Mucosa of descending colon (tissue), 3 donors: ENCODE data around the gene FOXP4. TPM values are rescaled to one million over a fixed set of nuclear protein-coding genes. Genes with fewer than 3 reads are reported as not detected.

Experiments used
- ATAC-seq: fragments of 200-7000 bp; cut with Tn5 transposase; one replicate; pipeline ENCODE4 v1.9.1; 2020; ENCODE audit warnings: mild to moderate bottlenecking, moderate library complexity
- DNase-seq, 3 donors: peaks; one replicate each; pipeline ENCODE4 v3.0.0-alpha.2; 2020
- H3K36me3 ChIP-seq: fragments of 200-600 bp; one replicate; pipeline ENCODE4 v1.8.0; 2021; ENCODE audit warnings: low read depth, mild to moderate bottlenecking
- H3K4me1 ChIP-seq: fragments of 200-600 bp; one replicate; pipeline ENCODE4 v1.8.0; 2021; ENCODE audit warnings: low read depth, mild to moderate bottlenecking
- H3K4me3 ChIP-seq: fragments of 200-600 bp; one replicate; pipeline ENCODE4 v1.8.0; 2021; ENCODE audit warnings: mild to moderate bottlenecking
- H3K9me3 ChIP-seq: fragments of 200-600 bp; one replicate; pipeline ENCODE4 v1.8.0; 2021; ENCODE audit warnings: mild to moderate bottlenecking
- CTCF ChIP-seq: fragments of 200-600 bp; IDR thresholded peaks from one replicate; pipeline ENCODE4 v1.8.0; 2022; ENCODE audit warnings: antibody characterized with exemption, mild to moderate bottlenecking
- intact Hi-C, 2 donors: fragments of 100-400 bp; cut with DNase I in 1 of 2; cut with micrococcal nuclease in 1 of 2; formaldehyde crosslinking; loops; one replicate each; pipeline versions ENCODE4 v1.11.0 to v1.11.1; 2022; cut with DNase I, micrococcal nuclease
- total RNA-seq, 3 donors: library from RNA; stranded (reverse); fragmentation: NEBNext Ultra II Directional in 2 of 3; extraction: Animal tissue kit (Norgen Biotek cat#: 25700) in 2 of 3; gene quantifications; one replicate each; pipeline versions ENCODE4 v1.2.1 to v1.2.4, GENCODE V29; 2021 to 2023
- donor health status: DM: no; HTN: no; CAD: no; lungs with moderate emphysema.
- donor health status: DM: no; HTN: no; CAD: no.
- donor health status: DM: no; HTN: yes; CAD: no.

FOXP4 gene
- total RNA-seq, 3 donors from 2014 or later: 31.5 to 34.9 (median 33.8) TPM

DNA sequence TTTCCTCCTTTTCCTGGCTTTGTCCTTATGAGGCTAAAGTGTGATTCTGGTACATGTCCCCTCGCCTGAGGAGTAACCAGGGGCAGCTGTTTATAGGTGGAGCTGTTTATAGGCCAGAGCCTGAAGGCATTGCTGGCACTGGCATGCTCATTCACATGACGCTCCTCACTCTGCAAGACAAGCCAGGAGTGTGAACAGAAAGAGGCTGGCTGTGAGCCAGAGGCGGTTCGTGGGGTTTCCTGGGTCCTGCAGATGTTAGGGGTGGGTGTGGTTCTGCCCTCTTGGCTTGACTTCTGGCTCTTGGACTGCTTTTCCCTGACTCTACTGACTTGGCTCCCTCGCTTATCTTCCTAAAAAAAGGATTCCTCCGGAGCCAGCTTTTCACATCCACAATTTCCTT lies 79.3 kb downstream of the FOXP4 start:
- H3K9me3 ChIP-seq: no peaks in the 10 kb centered on the region
- no peak for TF ChIP-seq CTCF
- DNase-seq (peak; percentile 47 to 61 (median 52)), ATAC-seq (peak; percentile 65)
- intact Hi-C loops: no loop called here
- H3K4me1 ChIP-seq: peaks cover 4% of the 10 kb centered on the region
- H3K4me3 ChIP-seq: no peak overlapping the region
- no peaks in the 10 kb centered on the region for H3K36me3 ChIP-seq

DNA sequence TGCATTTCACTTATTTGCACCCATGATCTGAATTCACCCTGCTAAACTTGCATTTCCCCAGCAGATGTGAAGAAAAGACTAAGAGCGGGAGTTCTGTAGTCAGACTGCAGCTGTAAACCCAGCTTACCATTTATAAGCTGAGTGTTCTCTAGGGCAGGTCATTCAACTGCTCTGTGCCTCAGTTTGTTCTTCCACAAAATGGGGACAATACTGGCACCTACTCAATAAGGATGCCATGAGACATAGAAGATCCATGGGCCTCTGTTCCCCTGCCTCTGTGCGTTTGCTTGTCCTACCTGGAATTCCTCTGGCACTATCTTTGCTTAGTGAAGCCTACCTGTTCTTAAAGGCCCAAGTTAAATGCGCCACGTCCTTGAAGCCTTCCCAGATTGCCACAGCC lies 79.8 kb downstream of the FOXP4 start:
- DNase-seq: no peak
- intact Hi-C loops: no loop called here

DNA sequence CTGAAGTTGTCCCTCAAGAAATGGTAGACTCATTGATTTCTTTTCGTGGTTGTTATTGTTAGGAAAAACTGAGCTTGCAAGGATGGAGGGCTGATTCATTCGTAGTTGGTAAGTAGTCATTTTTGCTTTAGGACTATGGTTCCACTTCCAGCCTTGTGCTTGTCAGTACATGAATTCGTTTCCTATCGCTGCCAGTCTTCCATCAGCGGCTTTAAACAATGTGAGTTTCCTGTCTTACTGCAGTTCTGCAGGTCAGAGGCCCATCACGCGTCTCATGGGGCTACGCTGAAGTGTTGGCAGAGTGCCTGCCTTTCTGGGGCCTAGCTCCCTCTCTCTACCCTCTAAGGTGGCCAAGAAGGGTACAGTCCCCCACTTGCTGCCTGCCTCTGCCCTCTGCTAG lies 80.7 kb downstream of the FOXP4 start:
- no peak for TF ChIP-seq CTCF
- DNase-seq (no peak), ATAC-seq (no peak)
- no peaks in the 10 kb centered on the region for H3K9me3 ChIP-seq
- H3K36me3 ChIP-seq: no peaks in the 10 kb centered on the region
- H3K4me1 ChIP-seq: peaks cover 4% of the 10 kb centered on the region
- no peak overlapping the region for H3K4me3 ChIP-seq
- intact Hi-C loops: no loop called here

More for the DNA sequence above, 79.8 kb downstream of the FOXP4 start:
- H3K9me3 ChIP-seq: no peaks in the 10 kb centered on the region
- TF ChIP-seq CTCF: no peak
- peaks cover 4% of the 10 kb centered on the region for H3K4me1 ChIP-seq
- H3K4me3 ChIP-seq: no peak overlapping the region
- ATAC-seq: no peak
- no peaks in the 10 kb centered on the region for H3K36me3 ChIP-seq

DNA sequence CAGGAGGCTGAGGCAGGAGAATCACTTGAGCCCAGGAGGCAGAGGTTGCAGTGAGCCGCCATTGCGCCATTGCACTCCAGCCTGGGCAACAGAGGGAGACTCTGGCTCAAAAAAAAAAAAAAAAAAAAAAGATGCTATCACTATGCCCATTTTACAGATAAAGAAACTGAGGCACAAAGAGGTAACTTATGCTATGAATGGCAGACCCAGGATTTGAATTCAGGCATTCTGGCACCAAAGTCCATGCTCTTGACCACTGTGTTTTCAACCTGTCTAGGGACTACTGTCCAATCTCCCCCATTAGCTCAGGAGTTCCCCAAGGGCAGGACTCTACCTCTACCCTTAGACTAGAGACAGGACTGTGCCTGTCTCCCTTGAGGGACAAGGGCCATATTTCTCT lies 82.9 kb downstream of the FOXP4 start:
- Histone ChIP-seq H3K9me3 (no peaks in the 10 kb centered on the region), H3K4me1 (peaks cover 4% of the 10 kb centered on the region), H3K4me3 (no peak overlapping the region), H3K36me3 (no peaks in the 10 kb centered on the region)
- no peak for TF ChIP-seq CTCF
- DNase-seq (no peak), ATAC-seq (no peak)
- intact Hi-C loops: no loop called here

- no peak for TF ChIP-seq CTCF
- H3K4me1 ChIP-seq: peaks cover 4% of the 10 kb centered on the region
- no peaks in the 10 kb centered on the region for H3K36me3 ChIP-seq
- no peaks in the 10 kb centered on the region for H3K9me3 ChIP-seq
- DNase-seq: no peak
- intact Hi-C loops: no loop called here
- ATAC-seq: no peak
- no peak overlapping the region for H3K4me3 ChIP-seq
These were observed 83.9 kb downstream of the FOXP4 start for GRCh38 chr6:41630069-41630468.

DNA sequence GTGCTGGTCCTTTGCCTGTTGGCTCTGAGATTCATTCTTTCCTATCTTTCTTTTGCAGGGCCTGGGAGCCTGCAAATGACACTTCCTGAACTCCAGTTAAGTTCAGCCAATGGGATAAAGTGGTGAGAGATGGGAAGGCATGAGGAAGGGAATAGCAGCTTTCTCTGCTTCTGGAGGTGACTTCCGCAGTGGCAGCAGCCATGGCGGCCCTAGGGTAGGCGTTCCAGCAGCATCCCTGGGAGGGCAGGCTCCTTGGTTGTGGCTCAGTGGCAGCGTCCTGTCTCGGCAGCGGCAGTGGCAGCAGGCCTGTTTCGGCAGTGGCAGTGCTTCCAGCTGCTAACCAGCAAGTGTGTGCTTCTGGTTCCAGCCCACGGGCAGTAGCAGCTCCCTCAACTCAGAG lies 84.8 kb downstream of the FOXP4 start:
- Histone ChIP-seq H3K4me1 (no peaks in the 10 kb centered on the region), H3K4me3 (no peak overlapping the region), H3K36me3 (no peaks in the 10 kb centered on the region), H3K9me3 (no peaks in the 10 kb centered on the region)
- no peak for ATAC-seq
- intact Hi-C loops: no loop called here
- no peak for TF ChIP-seq CTCF
- DNase-seq: no peak
